Measurements from ENCODE around the gene ZSWIM2. TPM values are rescaled to one million over a fixed set of nuclear protein-coding genes. Genes with fewer than 3 reads are reported as not detected.

ZSWIM2 gene
- total RNA-seq, 1 donor from 2014 or later, result not detected

GRCh38 chr2:186889101-186889879 is 40.3 kb upstream of the ZSWIM2 start:
- no peaks in the 10 kb centered on the region for H3K27me3 Mint-ChIP-seq (ENCODE audit: low read depth)
- no peak for DNase-seq (ENCODE audit: low spot score in 2 of 2, unreplicated experiment in 2 of 2)
- peaks cover 12% of the 10 kb centered on the region for H3K4me1 Mint-ChIP-seq
- no peak overlapping the region for H3K4me3 Mint-ChIP-seq
- H3K27ac Mint-ChIP-seq, result no peak overlapping the region
- H3K9me3 Mint-ChIP-seq, result no peaks in the 10 kb centered on the region
- TF ChIP-seq, protein P1, sequence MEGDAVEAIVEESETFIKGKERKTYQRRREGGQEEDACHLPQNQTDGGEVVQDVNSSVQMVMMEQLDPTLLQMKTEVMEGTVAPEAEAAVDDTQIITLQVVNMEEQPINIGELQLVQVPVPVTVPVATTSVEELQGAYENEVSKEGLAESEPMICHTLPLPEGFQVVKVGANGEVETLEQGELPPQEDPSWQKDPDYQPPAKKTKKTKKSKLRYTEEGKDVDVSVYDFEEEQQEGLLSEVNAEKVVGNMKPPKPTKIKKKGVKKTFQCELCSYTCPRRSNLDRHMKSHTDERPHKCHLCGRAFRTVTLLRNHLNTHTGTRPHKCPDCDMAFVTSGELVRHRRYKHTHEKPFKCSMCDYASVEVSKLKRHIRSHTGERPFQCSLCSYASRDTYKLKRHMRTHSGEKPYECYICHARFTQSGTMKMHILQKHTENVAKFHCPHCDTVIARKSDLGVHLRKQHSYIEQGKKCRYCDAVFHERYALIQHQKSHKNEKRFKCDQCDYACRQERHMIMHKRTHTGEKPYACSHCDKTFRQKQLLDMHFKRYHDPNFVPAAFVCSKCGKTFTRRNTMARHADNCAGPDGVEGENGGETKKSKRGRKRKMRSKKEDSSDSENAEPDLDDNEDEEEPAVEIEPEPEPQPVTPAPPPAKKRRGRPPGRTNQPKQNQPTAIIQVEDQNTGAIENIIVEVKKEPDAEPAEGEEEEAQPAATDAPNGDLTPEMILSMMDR (IDR thresholded peaks at IDR 0.05; ENCODE audit: unreplicated experiment), result no peak
- H3K36me3 Mint-ChIP-seq, result no peaks in the 10 kb centered on the region

GRCh38 chr2:186887107-186888090 is 38.4 kb upstream of the ZSWIM2 start:
- DNase-seq (ENCODE audit: low spot score in 2 of 2, unreplicated experiment in 2 of 2), result no peak
- Mint-ChIP-seq H3K9me3 (peaks cover 9% of the 10 kb centered on the region), H3K27me3 (ENCODE audit: low read depth) (no peaks in the 10 kb centered on the region), H3K36me3 (no peaks in the 10 kb centered on the region), H3K4me3 (no peak overlapping the region), H3K27ac (no peak overlapping the region), H3K4me1 (peaks cover 13% of the 10 kb centered on the region)
- TF ChIP-seq, protein P1 (IDR thresholded peaks at IDR 0.05; ENCODE audit: unreplicated experiment), result no peak

GRCh38 chr2:186884587-186884986 is 35.6 kb upstream of the ZSWIM2 start:
- TF ChIP-seq, protein P1 (IDR thresholded peaks at IDR 0.05; ENCODE audit: unreplicated experiment), result no peak
- Mint-ChIP-seq H3K27ac (no peak overlapping the region), H3K4me3 (no peak overlapping the region), H3K36me3 (peaks cover 5% of the 10 kb centered on the region), H3K9me3 (peaks cover 33% of the 10 kb centered on the region), H3K27me3 (ENCODE audit: low read depth) (no peaks in the 10 kb centered on the region), H3K4me1 (peaks cover 6% of the 10 kb centered on the region)
- DNase-seq (ENCODE audit: low spot score in 2 of 2, unreplicated experiment in 2 of 2), result no peak

DNA sequence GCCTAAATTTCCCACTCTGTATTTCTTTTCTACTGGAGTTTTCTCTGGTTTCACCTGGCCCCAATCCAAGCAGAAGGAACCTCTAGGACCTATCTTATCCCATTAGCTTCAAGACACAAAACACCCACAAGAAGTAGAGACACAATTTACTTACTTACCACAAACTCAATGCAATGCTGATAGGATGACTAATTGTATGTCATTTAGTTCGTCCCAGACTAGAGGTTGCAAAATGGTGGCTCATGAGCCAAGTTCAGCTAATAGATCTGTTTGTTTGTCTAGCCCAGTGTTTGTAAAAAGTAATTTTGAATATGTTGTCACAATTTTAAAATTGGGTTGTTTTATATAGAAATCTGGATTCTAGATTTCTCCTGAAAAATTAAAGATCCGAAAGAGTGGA is 34.7 kb upstream of the ZSWIM2 start:
- peaks cover 33% of the 10 kb centered on the region for H3K9me3 Mint-ChIP-seq
- TF ChIP-seq, protein P1 (IDR thresholded peaks at IDR 0.05; ENCODE audit: unreplicated experiment), result no peak
- no peak overlapping the region for H3K27ac Mint-ChIP-seq
- peaks cover 5% of the 10 kb centered on the region for H3K36me3 Mint-ChIP-seq
- H3K27me3 Mint-ChIP-seq (ENCODE audit: low read depth), result no peaks in the 10 kb centered on the region
- no peak overlapping the region for H3K4me3 Mint-ChIP-seq
- H3K4me1 Mint-ChIP-seq, result peaks cover 6% of the 10 kb centered on the region
- DNase-seq (ENCODE audit: low spot score in 2 of 2, unreplicated experiment in 2 of 2), result no peak

- Mint-ChIP-seq H3K27me3 (ENCODE audit: low read depth) (no peaks in the 10 kb centered on the region), H3K4me3 (no peak overlapping the region), H3K36me3 (peaks cover 5% of the 10 kb centered on the region), H3K4me1 (peaks cover 6% of the 10 kb centered on the region), H3K9me3 (peaks cover 43% of the 10 kb centered on the region), H3K27ac (no peak overlapping the region)
- no peak for DNase-seq (ENCODE audit: low spot score in 2 of 2, unreplicated experiment in 2 of 2)
- TF ChIP-seq, protein P1 (IDR thresholded peaks at IDR 0.05; ENCODE audit: unreplicated experiment), result no peak
Measured at GRCh38 chr2:186882511-186883071, 33.6 kb upstream of the ZSWIM2 start.
